ENCODE results near the gene JMJD8. TPM values are rescaled to one million over a fixed set of nuclear protein-coding genes. Genes with fewer than 3 reads are reported as not detected.

Gene JMJD8
- total and polyA plus RNA-seq, 2 experiments from 2014 or later = 48.5 to 82.5 TPM

DNA sequence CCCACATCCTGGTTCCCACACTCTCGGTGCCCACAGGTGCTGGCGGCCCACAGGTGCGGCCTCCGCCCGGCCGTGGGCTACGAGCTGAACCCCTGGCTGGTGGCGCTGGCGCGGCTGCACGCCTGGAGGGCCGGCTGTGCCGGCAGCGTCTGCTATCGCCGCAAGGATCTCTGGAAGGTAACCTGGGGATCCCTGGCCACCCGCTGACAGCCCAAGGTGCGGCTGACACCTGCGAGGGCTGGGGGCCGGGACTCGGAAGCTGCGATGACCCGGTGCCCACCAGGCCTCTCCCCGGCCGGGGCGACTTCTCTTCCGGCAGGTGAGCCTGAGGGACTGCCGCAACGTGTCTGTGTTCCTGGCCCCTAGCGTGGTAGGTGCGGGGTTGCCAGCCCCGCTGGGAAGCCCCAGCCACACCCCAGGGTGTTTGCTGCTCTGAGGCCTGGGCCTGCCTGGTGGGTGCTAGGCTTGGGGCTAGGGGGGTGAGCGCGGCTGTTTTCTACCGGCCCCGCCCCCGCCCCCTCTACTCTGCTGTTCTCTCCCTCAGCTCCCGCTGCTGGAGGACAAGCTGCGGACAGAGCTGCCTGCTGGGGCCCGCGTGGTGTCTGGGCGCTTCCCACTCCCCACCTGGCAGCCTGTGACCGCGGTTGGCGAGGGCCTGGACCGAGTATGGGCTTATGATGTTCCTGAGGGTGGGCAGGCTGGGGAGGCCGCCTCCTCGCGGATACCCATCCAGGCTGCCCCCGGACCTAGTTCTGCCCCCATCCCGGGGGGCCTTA lies 37.8 kb upstream of the JMJD8 start:
- H3K4me3 Mint-ChIP-seq = no peak overlapping the region
- no peak for ATAC-seq

More for the DNA sequence above, 37.8 kb upstream of the JMJD8 start:
- H3K4me2 ChIP-seq = peak overlapping the region; percentile 55; the same call in 1 of the 2 replicates
- H3K27me3 ChIP-seq (ENCODE audit: insufficient read depth) = peaks cover 19% of the 10 kb centered on the region; the same call in 1 of the 2 replicates
- no peaks in the 10 kb centered on the region for H3K9me2 ChIP-seq (ENCODE audit: insufficient read depth)
- H3K27ac ChIP-seq (ENCODE audit: low read depth) = no peak overlapping the region
- H3K36me3 ChIP-seq (ENCODE audit: insufficient read depth) = no peaks in the 10 kb centered on the region
- Mint-ChIP-seq H3K4me1 (peaks cover 9% of the 10 kb centered on the region; the same call in 2 of the 3 replicates), H3K9me3 (no peaks in the 10 kb centered on the region), H3K36me3 (ENCODE audit: low read depth) (no peaks in the 10 kb centered on the region), H3K27me3 (ENCODE audit: insufficient read depth, low read depth, poor library complexity) (peaks cover 27% of the 10 kb centered on the region), H3K27ac (no peak overlapping the region)
- H3K79me2 ChIP-seq (replicated peaks; ENCODE audit: insufficient read depth) = no peaks in the 10 kb centered on the region
- H2AFZ ChIP-seq = no peak overlapping the region
- no peak for DNase-seq (ENCODE audit: low spot score)
- TF ChIP-seq, protein P1, sequence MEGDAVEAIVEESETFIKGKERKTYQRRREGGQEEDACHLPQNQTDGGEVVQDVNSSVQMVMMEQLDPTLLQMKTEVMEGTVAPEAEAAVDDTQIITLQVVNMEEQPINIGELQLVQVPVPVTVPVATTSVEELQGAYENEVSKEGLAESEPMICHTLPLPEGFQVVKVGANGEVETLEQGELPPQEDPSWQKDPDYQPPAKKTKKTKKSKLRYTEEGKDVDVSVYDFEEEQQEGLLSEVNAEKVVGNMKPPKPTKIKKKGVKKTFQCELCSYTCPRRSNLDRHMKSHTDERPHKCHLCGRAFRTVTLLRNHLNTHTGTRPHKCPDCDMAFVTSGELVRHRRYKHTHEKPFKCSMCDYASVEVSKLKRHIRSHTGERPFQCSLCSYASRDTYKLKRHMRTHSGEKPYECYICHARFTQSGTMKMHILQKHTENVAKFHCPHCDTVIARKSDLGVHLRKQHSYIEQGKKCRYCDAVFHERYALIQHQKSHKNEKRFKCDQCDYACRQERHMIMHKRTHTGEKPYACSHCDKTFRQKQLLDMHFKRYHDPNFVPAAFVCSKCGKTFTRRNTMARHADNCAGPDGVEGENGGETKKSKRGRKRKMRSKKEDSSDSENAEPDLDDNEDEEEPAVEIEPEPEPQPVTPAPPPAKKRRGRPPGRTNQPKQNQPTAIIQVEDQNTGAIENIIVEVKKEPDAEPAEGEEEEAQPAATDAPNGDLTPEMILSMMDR (conservative IDR thresholded peaks at IDR 0.05; ENCODE audit: low read depth in 2 of 2) = no peak
- TF ChIP-seq, protein P2, sequence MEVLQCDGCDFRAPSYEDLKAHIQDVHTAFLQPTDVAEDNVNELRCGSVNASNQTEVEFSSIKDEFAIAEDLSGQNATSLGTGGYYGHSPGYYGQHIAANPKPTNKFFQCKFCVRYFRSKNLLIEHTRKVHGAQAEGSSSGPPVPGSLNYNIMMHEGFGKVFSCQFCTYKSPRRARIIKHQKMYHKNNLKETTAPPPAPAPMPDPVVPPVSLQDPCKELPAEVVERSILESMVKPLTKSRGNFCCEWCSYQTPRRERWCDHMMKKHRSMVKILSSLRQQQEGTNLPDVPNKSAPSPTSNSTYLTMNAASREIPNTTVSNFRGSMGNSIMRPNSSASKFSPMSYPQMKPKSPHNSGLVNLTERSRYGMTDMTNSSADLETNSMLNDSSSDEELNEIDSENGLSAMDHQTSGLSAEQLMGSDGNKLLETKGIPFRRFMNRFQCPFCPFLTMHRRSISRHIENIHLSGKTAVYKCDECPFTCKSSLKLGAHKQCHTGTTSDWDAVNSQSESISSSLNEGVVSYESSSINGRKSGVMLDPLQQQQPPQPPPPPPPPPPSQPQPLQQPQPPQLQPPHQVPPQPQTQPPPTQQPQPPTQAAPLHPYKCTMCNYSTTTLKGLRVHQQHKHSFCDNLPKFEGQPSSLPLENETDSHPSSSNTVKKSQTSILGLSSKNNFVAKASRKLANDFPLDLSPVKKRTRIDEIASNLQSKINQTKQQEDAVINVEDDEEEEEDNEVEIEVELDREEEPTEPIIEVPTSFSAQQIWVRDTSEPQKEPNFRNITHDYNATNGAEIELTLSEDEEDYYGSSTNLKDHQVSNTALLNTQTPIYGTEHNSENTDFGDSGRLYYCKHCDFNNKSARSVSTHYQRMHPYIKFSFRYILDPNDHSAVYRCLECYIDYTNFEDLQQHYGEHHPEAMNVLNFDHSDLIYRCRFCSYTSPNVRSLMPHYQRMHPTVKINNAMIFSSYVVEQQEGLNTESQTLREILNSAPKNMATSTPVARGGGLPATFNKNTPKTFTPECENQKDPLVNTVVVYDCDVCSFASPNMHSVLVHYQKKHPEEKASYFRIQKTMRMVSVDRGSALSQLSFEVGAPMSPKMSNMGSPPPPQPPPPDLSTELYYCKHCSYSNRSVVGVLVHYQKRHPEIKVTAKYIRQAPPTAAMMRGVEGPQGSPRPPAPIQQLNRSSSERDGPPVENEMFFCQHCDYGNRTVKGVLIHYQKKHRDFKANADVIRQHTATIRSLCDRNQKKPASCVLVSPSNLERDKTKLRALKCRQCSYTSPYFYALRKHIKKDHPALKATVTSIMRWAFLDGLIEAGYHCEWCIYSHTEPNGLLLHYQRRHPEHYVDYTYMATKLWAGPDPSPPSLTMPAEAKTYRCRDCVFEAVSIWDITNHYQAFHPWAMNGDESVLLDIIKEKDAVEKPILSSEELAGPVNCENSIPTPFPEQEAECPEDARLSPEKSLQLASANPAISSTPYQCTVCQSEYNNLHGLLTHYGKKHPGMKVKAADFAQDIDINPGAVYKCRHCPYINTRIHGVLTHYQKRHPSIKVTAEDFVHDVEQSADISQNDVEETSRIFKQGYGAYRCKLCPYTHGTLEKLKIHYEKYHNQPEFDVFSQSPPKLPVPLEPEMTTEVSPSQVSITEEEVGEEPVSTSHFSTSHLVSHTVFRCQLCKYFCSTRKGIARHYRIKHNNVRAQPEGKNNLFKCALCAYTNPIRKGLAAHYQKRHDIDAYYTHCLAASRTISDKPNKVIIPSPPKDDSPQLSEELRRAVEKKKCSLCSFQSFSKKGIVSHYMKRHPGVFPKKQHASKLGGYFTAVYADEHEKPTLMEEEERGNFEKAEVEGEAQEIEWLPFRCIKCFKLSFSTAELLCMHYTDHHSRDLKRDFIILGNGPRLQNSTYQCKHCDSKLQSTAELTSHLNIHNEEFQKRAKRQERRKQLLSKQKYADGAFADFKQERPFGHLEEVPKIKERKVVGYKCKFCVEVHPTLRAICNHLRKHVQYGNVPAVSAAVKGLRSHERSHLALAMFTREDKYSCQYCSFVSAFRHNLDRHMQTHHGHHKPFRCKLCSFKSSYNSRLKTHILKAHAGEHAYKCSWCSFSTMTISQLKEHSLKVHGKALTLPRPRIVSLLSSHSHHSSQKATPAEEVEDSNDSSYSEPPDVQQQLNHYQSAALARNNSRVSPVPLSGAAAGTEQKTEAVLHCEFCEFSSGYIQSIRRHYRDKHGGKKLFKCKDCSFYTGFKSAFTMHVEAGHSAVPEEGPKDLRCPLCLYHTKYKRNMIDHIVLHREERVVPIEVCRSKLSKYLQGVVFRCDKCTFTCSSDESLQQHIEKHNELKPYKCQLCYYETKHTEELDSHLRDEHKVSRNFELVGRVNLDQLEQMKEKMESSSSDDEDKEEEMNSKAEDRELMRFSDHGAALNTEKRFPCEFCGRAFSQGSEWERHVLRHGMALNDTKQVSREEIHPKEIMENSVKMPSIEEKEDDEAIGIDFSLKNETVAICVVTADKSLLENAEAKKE (CRISPR knock-in tag; IDR thresholded peaks at IDR 0.05) = no peak
- TF ChIP-seq, protein P3, sequence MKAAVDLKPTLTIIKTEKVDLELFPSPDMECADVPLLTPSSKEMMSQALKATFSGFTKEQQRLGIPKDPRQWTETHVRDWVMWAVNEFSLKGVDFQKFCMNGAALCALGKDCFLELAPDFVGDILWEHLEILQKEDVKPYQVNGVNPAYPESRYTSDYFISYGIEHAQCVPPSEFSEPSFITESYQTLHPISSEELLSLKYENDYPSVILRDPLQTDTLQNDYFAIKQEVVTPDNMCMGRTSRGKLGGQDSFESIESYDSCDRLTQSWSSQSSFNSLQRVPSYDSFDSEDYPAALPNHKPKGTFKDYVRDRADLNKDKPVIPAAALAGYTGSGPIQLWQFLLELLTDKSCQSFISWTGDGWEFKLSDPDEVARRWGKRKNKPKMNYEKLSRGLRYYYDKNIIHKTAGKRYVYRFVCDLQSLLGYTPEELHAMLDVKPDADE (IDR thresholded peaks at IDR 0.05) = no peak
- TF ChIP-seq, protein P4, sequence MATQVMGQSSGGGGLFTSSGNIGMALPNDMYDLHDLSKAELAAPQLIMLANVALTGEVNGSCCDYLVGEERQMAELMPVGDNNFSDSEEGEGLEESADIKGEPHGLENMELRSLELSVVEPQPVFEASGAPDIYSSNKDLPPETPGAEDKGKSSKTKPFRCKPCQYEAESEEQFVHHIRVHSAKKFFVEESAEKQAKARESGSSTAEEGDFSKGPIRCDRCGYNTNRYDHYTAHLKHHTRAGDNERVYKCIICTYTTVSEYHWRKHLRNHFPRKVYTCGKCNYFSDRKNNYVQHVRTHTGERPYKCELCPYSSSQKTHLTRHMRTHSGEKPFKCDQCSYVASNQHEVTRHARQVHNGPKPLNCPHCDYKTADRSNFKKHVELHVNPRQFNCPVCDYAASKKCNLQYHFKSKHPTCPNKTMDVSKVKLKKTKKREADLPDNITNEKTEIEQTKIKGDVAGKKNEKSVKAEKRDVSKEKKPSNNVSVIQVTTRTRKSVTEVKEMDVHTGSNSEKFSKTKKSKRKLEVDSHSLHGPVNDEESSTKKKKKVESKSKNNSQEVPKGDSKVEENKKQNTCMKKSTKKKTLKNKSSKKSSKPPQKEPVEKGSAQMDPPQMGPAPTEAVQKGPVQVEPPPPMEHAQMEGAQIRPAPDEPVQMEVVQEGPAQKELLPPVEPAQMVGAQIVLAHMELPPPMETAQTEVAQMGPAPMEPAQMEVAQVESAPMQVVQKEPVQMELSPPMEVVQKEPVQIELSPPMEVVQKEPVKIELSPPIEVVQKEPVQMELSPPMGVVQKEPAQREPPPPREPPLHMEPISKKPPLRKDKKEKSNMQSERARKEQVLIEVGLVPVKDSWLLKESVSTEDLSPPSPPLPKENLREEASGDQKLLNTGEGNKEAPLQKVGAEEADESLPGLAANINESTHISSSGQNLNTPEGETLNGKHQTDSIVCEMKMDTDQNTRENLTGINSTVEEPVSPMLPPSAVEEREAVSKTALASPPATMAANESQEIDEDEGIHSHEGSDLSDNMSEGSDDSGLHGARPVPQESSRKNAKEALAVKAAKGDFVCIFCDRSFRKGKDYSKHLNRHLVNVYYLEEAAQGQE (IDR thresholded peaks at IDR 0.05; ENCODE audit: unreplicated experiment) = no peak
- TF ChIP-seq CREB1 (CRISPR knock-in tag; IDR thresholded peaks at IDR 0.05; ENCODE audit: low read depth) (no peak), NANOG (IDR thresholded peaks at IDR 0.05; ENCODE audit: borderline replicate concordance) (no peak), POLR2AphosphoS5 (IDR thresholded peaks at IDR 0.05; ENCODE audit: low read depth) (no peak), STAT1 (IDR thresholded peaks at IDR 0.05; ENCODE audit: unreplicated experiment) (no peak), ZNF114 (CRISPR knock-in tag; IDR thresholded peaks at IDR 0.05) (no peak), EZH2 (IDR thresholded peaks at IDR 0.05; ENCODE audit: low read depth, unreplicated experiment) (no peak), JUNB (IDR thresholded peaks at IDR 0.05; ENCODE audit: unreplicated experiment) (no peak), ZNF331 (CRISPR knock-in tag; IDR thresholded peaks at IDR 0.05; ENCODE audit: low read depth) (no peak), EZH2phosphoT487 (IDR thresholded peaks at IDR 0.05; ENCODE audit: unreplicated experiment) (no peak)
- peaks cover 12% of the 10 kb centered on the region for H3F3A ChIP-seq (replicated peaks; ENCODE audit: low read depth)
- H3K4me3 ChIP-seq = peak overlapping the region; percentile 82; the same call in 1 of the 2 replicates
- H3K4me1 ChIP-seq (ENCODE audit: insufficient read depth) = peaks cover 8% of the 10 kb centered on the region; the same call in 1 of the 2 replicates
- H4K20me1 ChIP-seq (replicated peaks; ENCODE audit: insufficient read depth) = no peaks in the 10 kb centered on the region
